H1 (cell line): Measurements from ENCODE around the gene FSCN2. TPM values are rescaled to one million over a fixed set of nuclear protein-coding genes. Genes with fewer than 3 reads are reported as not detected.

Experiments used
- CREB1 ChIP-seq: IDR thresholded peaks from 2 replicates; pipeline ENCODE4 v1.6.1; 2012; ENCODE audit warnings: inconsistent platforms
- CTCF ChIP-seq, 3 experiments: IDR thresholded peaks; 1 replicate in 2 of 3; 2 replicates in 1 of 3; pipeline versions ENCODE4 v1.5.1 to v1.6.1; 2011; ENCODE audit warnings: low read length in 3 of 3, mild to moderate bottlenecking in 3 of 3, inconsistent platforms in 2 of 3, low read depth in 1 of 3, moderate library complexity in 1 of 3; ENCODE audit not compliant: insufficient read depth in 1 of 3; ENCODE audit errors: control extremely low read depth in 1 of 3
- EZH2 ChIP-seq: fragments of 200-600 bp; sonication (generic); IDR thresholded peaks from 2 replicates; pipeline ENCODE4 v1.7.1; 2012; ENCODE audit warnings: low read depth, mild to moderate bottlenecking, moderate library complexity, low read length, inconsistent platforms; ENCODE audit not compliant: severe bottlenecking
- FOSL1 ChIP-seq: IDR thresholded peaks from 2 replicates; pipeline ENCODE4 v1.6.1; 2011; ENCODE audit warnings: mild to moderate bottlenecking, low read depth, low read length, moderate library complexity; ENCODE audit not compliant: insufficient read depth
- KDM4A ChIP-seq: IDR thresholded peaks from one replicate; pipeline ENCODE4 v1.7.1; 2012; ENCODE audit warnings: low read depth, mild to moderate bottlenecking, moderate library complexity, low read length, inconsistent platforms; ENCODE audit not compliant: severe bottlenecking
- polyA plus RNA-seq, 7 experiments: library from polyadenylated mRNA; depleted of rRNA in 3 of 7; stranded (reverse) in 5 of 7; unstranded in 2 of 7; fragments of >200 nt in 5 of 7; fragments of 200-250 nt in 2 of 7; gene quantifications; 1 replicate in 5 of 7; 2 replicates in 1 of 7; 4 replicates in 1 of 7; pipeline versions ENCODE4 v1.2.1 to v1.2.3, GENCODE V29; 2011 to 2013; ENCODE audit warnings: missing spikeins in 2 of 7, mixed read lengths in 2 of 7
- total RNA-seq: library from RNA; stranded (reverse); fragmentation: NEBNext Ultra II Directional; extraction: Animal tissue kit (Norgen Biotek cat#: 25700); gene quantifications from 2 replicates; pipeline ENCODE4 v1.2.1, GENCODE V29; 2021

FSCN2 gene
- total and polyA plus RNA-seq, 2 of the 8 experiments (the other 6 are each of a cell fraction or from before 2014, with no cell fraction given): 0.18 to 0.30 TPM

GRCh38 chr17:81492706-81493105 is 35.5 kb upstream of the FSCN2 start (continued):
- TF ChIP-seq FOSL1 (no peak), CTCF (IDR thresholded peaks at IDR 0.05; ENCODE audit: control extremely low read depth in 1 of 3, insufficient read depth in 1 of 3, low read depth in 1 of 3, low read length in 3 of 3) (no peak), EZH2 (no peak), CREB1 (no peak), KDM4A (no peak)
